ENCODE results near the gene MTHFS. TPM values are rescaled to one million over a fixed set of nuclear protein-coding genes. Genes with fewer than 3 reads are reported as not detected.

The MTHFS gene
- total RNA-seq, 1 experiment from 2014 or later: 8.7 TPM

GRCh38 chr15:79898369-79898768 is 1.6 kb upstream of the MTHFS start:
- CTCF ChIA-PET: no interaction called here
- Histone ChIP-seq H3K4me3 (ENCODE audit: low read depth, low read length, poor library complexity, severe bottlenecking) (no peak overlapping the region), H3K36me3 (ENCODE audit: insufficient read depth, low read length, poor library complexity, severe bottlenecking) (no peaks in the 10 kb centered on the region), H3K9me3 (ENCODE audit: low read depth, low read length, poor library complexity, severe bottlenecking) (no peaks in the 10 kb centered on the region), H3K4me1 (ENCODE audit: insufficient read depth, low read length, poor library complexity, severe bottlenecking) (no peaks in the 10 kb centered on the region), H3K27ac (ENCODE audit: low read depth, low read length, poor library complexity, severe bottlenecking) (no peak overlapping the region), H3K27me3 (replicated peaks; ENCODE audit: insufficient read depth, low read depth, low read length, poor library complexity) (no peaks in the 10 kb centered on the region)
- no peak for DNase-seq (ENCODE audit: low spot score)
- no peak for TF ChIP-seq EZH2 (IDR thresholded peaks at IDR 0.05; ENCODE audit: borderline replicate concordance, low read depth, low read length, poor library complexity, severe bottlenecking)
- TF ChIP-seq CTCF (conservative IDR thresholded peaks at IDR 0.05; ENCODE audit: low read depth, low read length): no peak
- POLR2A ChIA-PET (ENCODE audit: low non-redundant PET): no interaction called here
- BruUV-seq (replicated peaks): no TSS peak
- intact Hi-C loops (cut with micrococcal nuclease; ENCODE audit: unreplicated experiment): loop anchor here (5.0 kb wide), 1 partner anchor 94 kb away; no protein-coding TSS in a partner anchor

GRCh38 chr15:79897701-79898113 is 893 bp upstream of the MTHFS start:
- TSS peak; percentile 89 for BruUV-seq (replicated peaks)
- POLR2A ChIA-PET (ENCODE audit: low non-redundant PET): no interaction called here
- Histone ChIP-seq H3K27me3 (replicated peaks; ENCODE audit: insufficient read depth, low read depth, low read length, poor library complexity) (no peaks in the 10 kb centered on the region), H3K36me3 (ENCODE audit: insufficient read depth, low read length, poor library complexity, severe bottlenecking) (no peaks in the 10 kb centered on the region), H3K4me1 (ENCODE audit: insufficient read depth, low read length, poor library complexity, severe bottlenecking) (no peaks in the 10 kb centered on the region), H3K9me3 (ENCODE audit: low read depth, low read length, poor library complexity, severe bottlenecking) (no peaks in the 10 kb centered on the region), H3K4me3 (ENCODE audit: low read depth, low read length, poor library complexity, severe bottlenecking) (peak overlapping the region; percentile 89), H3K27ac (ENCODE audit: low read depth, low read length, poor library complexity, severe bottlenecking) (no peak overlapping the region)
- no peak for DNase-seq (ENCODE audit: low spot score)
- CTCF ChIA-PET: no interaction called here
- TF ChIP-seq EZH2 (IDR thresholded peaks at IDR 0.05; ENCODE audit: borderline replicate concordance, low read depth, low read length, poor library complexity, severe bottlenecking) (no peak), CTCF (conservative IDR thresholded peaks at IDR 0.05; ENCODE audit: low read depth, low read length) (no peak)
- intact Hi-C loops (cut with micrococcal nuclease; ENCODE audit: unreplicated experiment): loop anchor here (2.0 to 5.0 kb wide), 2 partner anchors 95 to 275 kb away; no protein-coding TSS in a partner anchor

GRCh38 chr15:79897380-79897678 is 515 bp upstream of the MTHFS start:
- no peaks in the 10 kb centered on the region for H3K27me3 ChIP-seq (replicated peaks; ENCODE audit: insufficient read depth, low read depth, low read length, poor library complexity)
- H3K4me1 ChIP-seq (ENCODE audit: insufficient read depth, low read length, poor library complexity, severe bottlenecking): no peaks in the 10 kb centered on the region
- H3K27ac ChIP-seq (ENCODE audit: low read depth, low read length, poor library complexity, severe bottlenecking): peak overlapping the region; percentile 92
- TF ChIP-seq EZH2 (IDR thresholded peaks at IDR 0.05; ENCODE audit: borderline replicate concordance, low read depth, low read length, poor library complexity, severe bottlenecking) (no peak), CTCF (conservative IDR thresholded peaks at IDR 0.05; ENCODE audit: low read depth, low read length) (no peak)
- no peaks in the 10 kb centered on the region for H3K36me3 ChIP-seq (ENCODE audit: insufficient read depth, low read length, poor library complexity, severe bottlenecking)
- intact Hi-C loops (cut with micrococcal nuclease; ENCODE audit: unreplicated experiment): loop anchor here (2.0 to 5.0 kb wide), 2 partner anchors 95 to 275 kb away; no protein-coding TSS in a partner anchor
- ChIA-PET POLR2A (ENCODE audit: low non-redundant PET) (no interaction called here), CTCF (interaction anchor here (1.0 kb wide), 1 partner anchor 26 kb away, joined by 3 read pairs; no protein-coding TSS in a partner anchor)
- peak overlapping the region; percentile 89 for H3K4me3 ChIP-seq (ENCODE audit: low read depth, low read length, poor library complexity, severe bottlenecking)
- no TSS peak for BruUV-seq (replicated peaks)
- DNase-seq (ENCODE audit: low spot score): no peak
- no peaks in the 10 kb centered on the region for H3K9me3 ChIP-seq (ENCODE audit: low read depth, low read length, poor library complexity, severe bottlenecking)

Measured in A673 (cell line).